SJCRH30 (cell line): ENCODE measurements around the gene HSD11B1L. TPM values are rescaled to one million over a fixed set of nuclear protein-coding genes. Genes with fewer than 3 reads are reported as not detected.
A peak's percentile ranks its signal among the peaks of the same experiment; 100 is the strongest.
"Not testable (repeated sequence)": the region's sequence is repeated elsewhere in the genome, so short reads cannot be mapped to it uniquely, and the experiment has no call there.

Experiments
- DNase-seq, 2 experiments: peaks; one replicate each; pipeline ENCODE4 v3.0.0-alpha.2; 2015 to 2020
- H3K27ac ChIP-seq: fragments of 250-450 bp; sonication (Bioruptor Pico); 2 replicates; pipeline ENCODE4 v1.5.1; 2020; ENCODE audit warnings: mild to moderate bottlenecking, moderate library complexity
- H3K27me3 ChIP-seq: fragments of 250-450 bp; sonication (Bioruptor Pico); 2 replicates; pipeline ENCODE4 v1.5.1; 2020; ENCODE audit warnings: mild to moderate bottlenecking, moderate library complexity
- H3K36me3 ChIP-seq: fragments of 250-450 bp; sonication (Bioruptor Pico); 2 replicates; pipeline ENCODE4 v1.5.1; 2020; ENCODE audit warnings: mild to moderate bottlenecking, moderate library complexity
- H3K4me1 ChIP-seq: fragments of 250-450 bp; sonication (Bioruptor Pico); 2 replicates; pipeline ENCODE4 v1.5.1; 2020; ENCODE audit warnings: mild to moderate bottlenecking, moderate library complexity
- H3K4me3 ChIP-seq: fragments of 250-450 bp; sonication (Bioruptor Pico); 2 replicates; pipeline ENCODE4 v1.5.1; 2020; ENCODE audit warnings: mild to moderate bottlenecking, moderate library complexity
- H3K9me3 ChIP-seq: fragments of 250-450 bp; sonication (Bioruptor Pico); replicated peaks from 2 replicates; pipeline ENCODE4 v1.5.1; 2020; ENCODE audit warnings: mild to moderate bottlenecking, moderate library complexity
- total RNA-seq: library from RNA; depleted of rRNA; stranded (reverse); fragments of >200 nt; shearing (Covaris generic); gene quantifications from 2 replicates; pipeline ENCODE4 v1.2.3, GENCODE V29; 2014; rRNA removed

Gene HSD11B1L
- total RNA-seq, 1 experiment from 2014 or later: 1.3 TPM

DNA sequence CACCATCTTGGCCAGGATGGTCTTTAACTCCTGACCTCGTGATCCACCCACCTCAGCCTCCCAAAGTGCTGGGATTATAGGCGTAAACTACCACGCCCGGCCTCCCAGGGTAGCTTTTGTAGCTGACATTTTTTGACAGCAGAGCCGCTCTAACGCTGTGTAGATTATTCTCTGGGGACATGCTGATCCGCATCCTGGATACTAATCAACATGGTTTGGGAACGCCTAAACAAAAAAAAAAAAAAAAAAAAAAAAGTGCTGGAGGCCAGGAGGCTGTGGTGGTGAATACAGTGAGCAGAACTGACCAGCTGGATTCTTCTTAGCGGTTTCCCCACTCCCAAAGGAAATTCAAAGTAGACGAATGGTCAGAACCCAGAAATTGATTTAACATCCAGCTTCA lies 34.0 kb downstream of the HSD11B1L start:
- Histone ChIP-seq H3K9me3 (no peaks in the 10 kb centered on the region), H3K4me3 (no peak overlapping the region), H3K27ac (no peak overlapping the region), H3K36me3 (peaks cover 35% of the 10 kb centered on the region), H3K4me1 (peaks cover 4% of the 10 kb centered on the region; the same call in 1 of the 2 replicates), H3K27me3 (no peaks in the 10 kb centered on the region)
- no peak for DNase-seq

DNA sequence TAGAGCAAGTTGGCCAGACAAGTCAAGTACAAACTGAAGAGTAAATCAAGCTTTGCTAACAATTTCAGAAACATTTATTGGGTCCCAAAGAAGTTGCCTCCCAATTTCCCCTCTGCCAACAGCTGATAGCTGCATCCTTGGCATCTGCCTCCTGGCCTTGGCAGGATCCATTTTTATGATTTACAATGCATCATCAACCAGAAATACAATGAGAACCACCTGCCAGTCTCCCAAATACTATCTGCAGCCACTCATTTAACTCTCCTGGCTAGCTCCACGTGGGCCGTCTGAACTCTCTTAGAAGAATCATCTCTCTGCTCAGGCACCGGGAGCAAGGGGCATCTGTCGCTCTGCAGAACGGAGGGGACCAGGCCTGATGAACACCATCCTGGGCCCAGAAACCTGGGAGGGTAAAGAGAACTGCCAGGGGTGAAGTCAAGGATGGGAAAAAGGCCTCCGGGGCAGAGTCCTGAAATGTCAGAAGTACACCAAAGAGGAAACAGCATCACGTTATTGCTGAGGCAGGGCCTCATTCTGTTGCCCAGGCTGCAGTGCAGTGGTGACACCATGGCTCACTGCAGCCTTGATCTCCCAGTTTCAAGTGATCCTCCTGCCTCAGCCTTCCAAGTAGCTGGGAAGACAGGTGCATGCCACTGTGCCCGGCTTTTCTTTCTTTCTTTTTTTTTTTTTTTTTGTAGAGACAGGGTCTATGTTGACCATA lies 36.5 kb downstream of the HSD11B1L start:
- H3K9me3 ChIP-seq: no peaks in the 10 kb centered on the region
- H3K36me3 ChIP-seq: peaks cover 15% of the 10 kb centered on the region
- H3K4me1 ChIP-seq: peaks cover 4% of the 10 kb centered on the region; the same call in 1 of the 2 replicates
- no peak overlapping the region for H3K27ac ChIP-seq
- no peak overlapping the region for H3K4me3 ChIP-seq
- no peak for DNase-seq
- no peaks in the 10 kb centered on the region for H3K27me3 ChIP-seq

DNA sequence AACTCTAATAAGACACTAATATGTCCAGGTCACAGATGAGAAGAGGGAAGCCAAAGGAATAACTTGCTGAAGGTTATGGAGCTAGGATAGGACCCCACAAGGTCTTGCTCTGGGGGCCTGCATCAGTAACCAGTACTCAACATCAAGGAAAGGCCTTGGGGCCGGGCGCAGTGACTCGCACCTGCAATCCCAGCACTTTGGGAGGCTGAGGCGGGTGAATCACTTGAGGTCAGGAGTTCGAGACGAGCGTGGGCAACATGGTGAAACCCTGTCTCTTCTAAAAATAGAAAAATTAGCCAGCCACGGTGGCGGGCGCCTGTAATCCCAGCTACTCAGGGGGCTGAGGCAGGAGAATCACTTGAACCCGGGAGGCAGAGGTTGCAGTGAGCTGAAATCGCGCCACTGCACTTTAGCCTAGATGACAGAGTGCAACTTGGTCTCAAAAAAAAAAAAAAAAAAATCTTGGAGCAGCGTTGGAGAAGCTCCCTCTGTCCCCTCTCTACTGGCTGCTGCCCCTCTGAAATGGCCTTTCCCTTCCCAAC lies 37.3 kb downstream of the HSD11B1L start:
- peak overlapping the region; percentile 79 for H3K4me3 ChIP-seq
- peak overlapping the region; percentile 77; the same call in 1 of the 2 replicates for H3K27ac ChIP-seq
- DNase-seq: no peak
- H3K36me3 ChIP-seq: peaks cover 11% of the 10 kb centered on the region
- H3K4me1 ChIP-seq: peaks cover 4% of the 10 kb centered on the region; the same call in 1 of the 2 replicates
- H3K27me3 ChIP-seq: no peaks in the 10 kb centered on the region
- no peaks in the 10 kb centered on the region for H3K9me3 ChIP-seq

DNA sequence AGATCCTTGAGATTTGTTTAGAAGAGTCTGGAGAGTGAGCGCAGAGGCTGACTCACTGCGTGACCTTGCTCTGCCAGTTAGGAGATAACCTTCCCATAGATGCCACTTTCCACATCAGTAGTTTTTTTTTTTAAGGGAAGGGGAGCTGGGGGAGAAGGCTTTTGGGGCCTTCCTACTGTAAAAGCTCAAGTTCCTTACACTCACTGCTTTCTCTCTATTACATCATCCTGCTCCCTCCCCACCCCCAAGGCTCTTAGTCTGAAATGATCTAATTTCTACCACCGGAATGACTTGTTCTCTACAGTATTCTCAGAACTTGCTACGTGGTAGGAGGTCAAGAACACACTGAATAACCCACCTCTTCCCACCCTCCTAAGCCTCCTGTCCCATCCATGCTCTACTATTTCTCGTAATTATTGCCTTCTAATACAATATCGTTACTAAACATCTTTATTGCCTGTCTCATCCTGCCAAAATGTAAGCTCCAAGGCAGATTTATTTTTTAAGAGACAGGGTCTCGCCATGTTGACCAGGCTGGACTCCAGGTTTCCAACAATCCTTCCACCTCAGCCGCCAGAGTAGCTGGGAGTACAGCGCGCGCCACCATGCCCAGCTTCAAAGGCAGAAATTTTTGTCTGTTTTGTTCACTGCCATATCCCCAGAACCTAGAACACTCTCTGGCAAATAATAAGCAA lies 37.9 kb downstream of the HSD11B1L start:
- H3K27ac ChIP-seq: peak overlapping the region; percentile 77
- no peaks in the 10 kb centered on the region for H3K9me3 ChIP-seq
- DNase-seq: peak in 1 of 2 experiments; percentile 38
- H3K27me3 ChIP-seq: no peaks in the 10 kb centered on the region
- peak overlapping the region; percentile 79 for H3K4me3 ChIP-seq
- peaks cover 4% of the 10 kb centered on the region; the same call in 1 of the 2 replicates for H3K4me1 ChIP-seq
- peaks cover 5% of the 10 kb centered on the region; the same call in 1 of the 2 replicates for H3K36me3 ChIP-seq

DNA sequence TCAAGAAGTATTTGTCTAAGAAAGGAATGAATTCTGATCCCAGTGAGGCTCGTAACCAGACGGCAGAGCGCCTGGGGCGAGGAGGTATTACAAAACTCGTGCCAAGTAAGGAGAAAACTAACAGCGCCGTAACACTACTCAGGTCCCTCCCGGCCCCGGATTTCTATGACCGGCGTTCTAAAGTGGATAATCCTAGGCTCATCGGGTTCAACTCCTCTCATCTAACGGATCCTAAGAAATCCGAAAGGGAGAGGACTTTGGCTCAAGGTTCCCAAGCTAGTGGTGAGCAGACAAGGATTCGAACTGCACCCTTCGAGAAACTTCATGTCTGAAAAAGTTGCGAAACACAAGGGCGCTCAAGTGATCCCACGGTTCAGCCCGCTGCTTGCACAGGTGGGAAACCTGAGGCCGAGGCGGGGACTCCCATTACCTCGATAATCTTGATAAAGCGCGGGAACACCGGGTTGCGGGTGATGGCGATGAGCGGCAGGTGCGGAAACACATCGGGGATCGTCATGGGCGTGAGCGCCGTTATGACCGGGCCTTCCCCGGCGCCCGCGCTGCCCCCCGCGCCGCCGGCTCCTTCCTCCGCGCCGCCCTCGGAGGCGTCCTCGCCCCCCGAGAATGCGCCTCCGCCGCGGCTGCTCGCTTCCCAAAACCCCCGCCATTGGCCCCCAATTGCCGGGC lies 38.6 kb downstream of the HSD11B1L start:
- no peak for DNase-seq
- peaks cover 4% of the 10 kb centered on the region; the same call in 1 of the 2 replicates for H3K4me1 ChIP-seq

DNA sequence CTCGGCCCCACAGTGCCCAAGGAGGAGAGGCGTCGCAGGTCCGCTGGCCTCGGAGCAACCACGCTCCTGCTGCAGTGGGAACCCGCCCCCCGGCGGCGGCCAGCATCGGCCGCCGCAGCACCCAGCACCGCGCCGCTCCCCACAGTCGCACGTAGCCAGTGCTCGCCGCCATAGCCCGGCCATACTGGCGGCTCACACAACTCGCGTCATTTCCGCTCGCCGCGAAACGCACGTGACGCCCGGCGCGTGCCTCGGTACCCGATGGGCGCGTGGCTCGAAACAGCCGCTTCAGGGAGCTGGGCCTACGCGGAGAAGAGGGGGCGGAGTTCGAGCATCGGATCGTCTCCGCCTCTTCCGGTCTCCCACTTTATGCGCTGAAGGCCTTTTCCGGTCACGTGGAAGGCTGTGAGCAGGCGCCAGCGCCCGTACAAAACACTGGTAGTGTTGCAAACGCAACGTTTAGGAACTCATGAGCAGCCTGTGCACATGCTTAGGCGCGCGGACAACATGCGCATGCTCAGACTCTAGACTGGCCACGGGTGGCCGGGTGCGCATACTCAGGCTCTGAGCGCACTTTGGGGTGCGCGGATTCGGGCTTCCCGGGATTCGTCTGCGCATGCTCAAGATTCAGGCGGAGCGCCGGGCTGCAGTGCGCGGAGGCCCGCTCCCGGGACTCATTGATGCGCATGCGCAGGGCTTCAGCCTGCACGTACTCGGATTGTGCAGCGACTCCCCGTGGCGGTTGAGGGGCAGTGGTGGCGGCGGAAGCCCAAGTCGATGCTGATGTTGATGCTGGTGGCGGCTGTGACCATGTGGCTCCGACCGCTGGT lies 39.3 kb downstream of the HSD11B1L start, which contains the start of the genes CATSPERD and LONP1:
Gene CATSPERD (plus strand): TSS at position 677 of the 830 bp plus-strand sequence. CDS start 101 bp downstream, at position 778.
Gene LONP1 (minus strand): TSS at position 186 of the 830 bp plus-strand sequence. CDS start 14 bp downstream, at position 172.
- 0 out of 2 replicates have a peak, but pooled peaks cover 3% of the 10 kb centered on the region for H3K36me3 ChIP-seq
- peak; percentile 98 for DNase-seq
- H3K4me3 ChIP-seq: peak within 1 kb of the TSS; percentile 79

More for the DNA sequence above, 38.6 kb downstream of the HSD11B1L start:
- Histone ChIP-seq H3K27me3 (no peaks in the 10 kb centered on the region), H3K36me3 (peaks cover 3% of the 10 kb centered on the region; the same call in 1 of the 2 replicates), H3K9me3 (no peaks in the 10 kb centered on the region), H3K27ac (peak overlapping the region; percentile 77), H3K4me3 (peak overlapping the region; percentile 79)

DNA sequence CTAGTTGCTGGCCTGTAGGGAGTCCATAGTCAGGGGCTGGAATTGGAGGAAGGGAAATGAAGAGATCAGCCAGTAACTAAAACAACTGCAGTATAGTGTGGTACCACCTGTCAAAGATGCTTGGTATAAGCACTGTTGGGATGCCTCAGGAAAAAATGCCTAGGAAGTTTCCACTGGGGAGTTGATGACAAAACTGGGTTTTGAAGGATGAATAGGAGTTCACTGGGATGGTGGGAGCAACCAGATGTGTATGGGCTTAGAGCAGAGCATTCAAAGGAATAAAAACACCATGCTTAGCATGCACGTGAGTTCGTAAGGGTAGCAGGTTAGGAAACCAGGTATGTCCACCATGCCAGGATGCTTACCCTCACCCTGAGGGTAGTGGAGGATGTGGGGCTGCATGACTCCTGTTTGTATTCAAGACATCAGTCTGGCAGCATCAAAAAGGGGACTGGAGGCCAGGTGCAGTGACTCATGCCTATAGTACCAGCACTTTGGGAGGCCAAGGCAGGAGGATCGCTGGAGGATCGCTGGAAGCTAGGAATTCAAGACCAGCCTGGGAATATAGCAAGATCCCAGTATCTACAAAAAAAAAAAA lies 46.7 kb downstream of the HSD11B1L start:
- Histone ChIP-seq H3K9me3 (0 out of 2 replicates have a peak, but pooled peaks cover 2% of the 10 kb centered on the region), H3K4me1 (no peaks in the 10 kb centered on the region), H3K36me3 (no peaks in the 10 kb centered on the region), H3K4me3 (no peak overlapping the region), H3K27me3 (no peaks in the 10 kb centered on the region), H3K27ac (no peak overlapping the region)
- no peak for DNase-seq

More for the DNA sequence above, 39.3 kb downstream of the HSD11B1L start, which contains the start of the genes CATSPERD and LONP1:
- Histone ChIP-seq H3K27me3 (no peaks in the 10 kb centered on the region), H3K27ac (peak within 1 kb of the TSS; percentile 77), H3K4me1 (peaks cover 4% of the 10 kb centered on the region; the same call in 1 of the 2 replicates), H3K9me3 (no peaks in the 10 kb centered on the region)

DNA sequence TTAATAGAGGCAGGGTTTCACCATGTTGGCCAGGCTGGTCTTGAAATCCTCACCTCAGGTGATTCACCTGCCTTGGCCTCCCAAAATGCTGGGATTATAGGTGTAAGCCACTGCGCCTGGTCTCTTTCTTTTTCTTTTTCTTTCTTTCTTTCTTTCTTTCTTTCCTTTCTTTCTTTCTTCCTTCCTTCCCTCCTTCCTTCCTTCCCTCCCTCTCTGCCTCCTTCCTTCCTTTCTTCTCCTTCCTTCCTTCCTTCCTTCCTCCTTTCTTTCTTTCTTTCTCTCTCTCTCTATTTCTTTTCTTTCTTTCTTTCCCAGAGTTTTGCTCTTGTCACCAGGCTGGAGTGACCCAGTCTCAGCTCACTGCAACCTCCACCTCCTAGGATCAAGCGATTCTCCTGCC lies 52.3 kb downstream of the HSD11B1L start:
- not testable (repeated sequence) for H3K36me3 ChIP-seq, H3K27ac ChIP-seq, H3K4me1 ChIP-seq, H3K4me3 ChIP-seq, DNase-seq, H3K9me3 ChIP-seq, H3K27me3 ChIP-seq

Other genes starting within 250 kb of the HSD11B1L start
- gene ZNRF4, start 225.6 kb upstream of the HSD11B1L start, total RNA-seq: not detected in 2 replicates
- gene TINCR, start 113.1 kb upstream of the HSD11B1L start, total RNA-seq: not detected in 2 replicates
- 32.6 and 41.8 TPM in 2 replicates for gene SAFB2, start 58.3 kb upstream of the HSD11B1L start, total RNA-seq
- gene SAFB, start 57.9 kb upstream of the HSD11B1L start, total RNA-seq: 78.9 and 106 TPM in 2 replicates
- gene MICOS13, start 511 bp upstream of the HSD11B1L start, total RNA-seq: 33.0 and 45.6 TPM in 2 replicates
- 510 and 695 TPM in 2 replicates for gene RPL36, start 9.3 kb downstream of the HSD11B1L start, total RNA-seq
- gene LONP1, start 39.1 kb downstream of the HSD11B1L start, total RNA-seq: 53.5 and 54.0 TPM in 2 replicates
- gene CATSPERD, start 39.6 kb downstream of the HSD11B1L start, total RNA-seq: not detected in 2 replicates
- 1.7 and 2.1 TPM in 2 replicates for gene PRR22, start 103.7 kb downstream of the HSD11B1L start, total RNA-seq
- gene DUS3L, start 110.1 kb downstream of the HSD11B1L start, total RNA-seq: 28.2 and 29.1 TPM in 2 replicates
- gene NRTN, start 124.0 kb downstream of the HSD11B1L start, total RNA-seq: 21.5 and 23.6 TPM in 2 replicates
- 2.0 TPM in 2 replicates for gene FUT6, start 158.7 kb downstream of the HSD11B1L start, total RNA-seq
- gene FUT3, start 170.4 kb downstream of the HSD11B1L start, total RNA-seq: 21.9 and 23.9 TPM in 2 replicates
- 0.61 and 0.94 TPM in 2 replicates for gene FUT5, start 189.5 kb downstream of the HSD11B1L start, total RNA-seq
- 245 and 307 TPM in 2 replicates for gene NDUFA11, start 222.8 kb downstream of the HSD11B1L start, total RNA-seq
- 0.94 and 1.3 TPM in 2 replicates for gene VMAC, start 223.8 kb downstream of the HSD11B1L start, total RNA-seq
- 0.73 and 1.9 TPM in 2 replicates for gene CAPS, start 233.2 kb downstream of the HSD11B1L start, total RNA-seq